Hindlimb muscle (tissue), 1 donor: ENCODE data around the gene CORO7. TPM values are rescaled to one million over a fixed set of nuclear protein-coding genes. Genes with fewer than 3 reads are reported as not detected.
"Not testable (repeated sequence)": the region's sequence is repeated elsewhere in the genome, so short reads cannot be mapped to it uniquely, and the experiment has no call there.

Experiments
- DNase-seq: peaks from one replicate; pipeline ENCODE4 v3.0.0-alpha.2; 2013
- polyA plus RNA-seq: library from polyadenylated mRNA; unstranded; fragments of 120-200 nt; gene quantifications from one replicate; pipeline ENCODE4 v1.2.1, GENCODE V29; 2013; ENCODE audit not compliant: insufficient read length

The CORO7 gene
- polyA plus RNA-seq, 1 donor = 26.1 TPM

- DNase-seq = no peak
Observed at GRCh38 chr16:4352843-4353242, 63.6 kb downstream of the CORO7 start.

- DNase-seq = no peak
Observed at GRCh38 chr16:4351880-4352279, 64.5 kb downstream of the CORO7 start.

- DNase-seq = peak; percentile 95
Observed at GRCh38 chr16:4350787-4351659, 65.4 kb downstream of the CORO7 start, which contains the start of gene PAM16. PAM16 (minus strand) TSS chr16:4351321; CDS start chr16:4351234, 87 bp downstream.

GRCh38 chr16:4350365-4350786 is 66.0 kb downstream of the CORO7 start:
- no peak for DNase-seq

DNA sequence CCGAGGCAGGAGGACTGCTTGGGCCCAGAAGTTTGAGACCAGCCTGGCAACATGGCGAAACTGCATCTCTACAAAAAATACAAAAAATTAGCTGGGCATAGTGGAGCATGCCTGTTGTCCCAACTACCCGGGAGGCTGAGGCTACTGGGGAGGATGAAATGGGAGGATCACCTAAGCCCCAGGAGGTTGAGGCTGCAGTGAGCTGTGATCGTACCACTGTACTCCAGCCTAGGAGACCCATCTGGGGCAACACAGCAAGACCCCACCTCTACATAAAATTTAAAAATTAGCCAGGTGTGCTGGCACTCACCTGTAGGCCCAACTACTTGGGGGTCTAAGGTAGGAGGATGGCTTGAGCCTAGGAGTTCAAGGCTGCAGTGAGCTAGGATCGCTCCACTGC is 67.1 kb downstream of the CORO7 start:
- DNase-seq = no peak

DNA sequence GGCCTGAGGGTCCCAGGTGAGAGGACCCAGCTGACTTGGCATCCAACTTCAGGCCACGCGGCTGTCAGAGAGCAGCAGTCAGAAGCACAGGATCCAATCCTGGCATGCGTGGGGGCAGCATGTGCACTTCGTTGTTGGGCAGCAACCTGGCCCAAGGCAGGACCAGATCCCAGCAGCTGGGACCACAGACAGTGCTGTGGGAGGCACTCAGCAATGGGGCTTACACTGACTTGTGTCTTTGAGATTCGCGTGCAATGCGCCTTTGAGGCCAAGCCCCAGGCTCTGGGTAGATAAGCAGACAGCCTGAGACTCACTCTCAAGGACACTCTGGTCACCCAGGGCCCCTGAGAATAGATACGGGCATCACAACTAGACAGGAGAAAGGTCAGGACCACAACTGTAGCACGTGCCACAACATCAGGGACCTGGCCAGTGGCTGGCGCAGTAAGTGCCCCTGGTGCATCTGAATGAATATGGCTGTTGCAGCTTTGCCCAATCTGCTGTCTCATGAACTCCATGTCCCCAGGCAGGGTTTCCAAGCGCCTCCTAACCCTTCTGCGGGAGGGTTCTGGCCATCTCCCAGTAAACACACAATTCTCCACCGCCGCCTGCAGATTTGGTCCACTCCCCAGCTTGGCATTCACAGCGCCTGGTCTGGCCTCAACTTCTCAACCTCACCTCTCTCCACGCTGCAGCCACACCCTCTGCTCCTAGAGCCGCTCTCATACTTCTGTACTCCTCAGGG is 68.5 kb downstream of the CORO7 start:
- DNase-seq = no peak

DNA sequence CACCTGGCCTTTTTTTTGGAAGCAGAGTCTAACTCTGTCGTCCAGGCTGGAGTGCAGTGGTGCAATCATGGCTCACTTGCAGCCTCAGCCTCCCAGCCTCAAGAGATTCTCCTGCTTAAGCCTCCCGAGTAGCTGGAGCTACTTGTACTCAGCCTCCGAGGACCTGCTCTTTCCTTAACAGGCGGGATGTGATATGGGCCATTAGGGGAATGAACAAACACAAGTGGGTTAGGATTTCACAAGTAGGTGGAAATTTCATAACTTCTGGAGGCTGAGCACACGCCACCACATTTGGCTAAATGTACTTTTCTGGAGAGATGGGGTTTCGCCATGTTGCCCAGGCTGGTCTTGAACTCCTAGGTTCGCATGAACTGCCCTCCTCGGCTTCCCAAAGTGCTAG is 69.4 kb downstream of the CORO7 start:
- DNase-seq = no peak

DNA sequence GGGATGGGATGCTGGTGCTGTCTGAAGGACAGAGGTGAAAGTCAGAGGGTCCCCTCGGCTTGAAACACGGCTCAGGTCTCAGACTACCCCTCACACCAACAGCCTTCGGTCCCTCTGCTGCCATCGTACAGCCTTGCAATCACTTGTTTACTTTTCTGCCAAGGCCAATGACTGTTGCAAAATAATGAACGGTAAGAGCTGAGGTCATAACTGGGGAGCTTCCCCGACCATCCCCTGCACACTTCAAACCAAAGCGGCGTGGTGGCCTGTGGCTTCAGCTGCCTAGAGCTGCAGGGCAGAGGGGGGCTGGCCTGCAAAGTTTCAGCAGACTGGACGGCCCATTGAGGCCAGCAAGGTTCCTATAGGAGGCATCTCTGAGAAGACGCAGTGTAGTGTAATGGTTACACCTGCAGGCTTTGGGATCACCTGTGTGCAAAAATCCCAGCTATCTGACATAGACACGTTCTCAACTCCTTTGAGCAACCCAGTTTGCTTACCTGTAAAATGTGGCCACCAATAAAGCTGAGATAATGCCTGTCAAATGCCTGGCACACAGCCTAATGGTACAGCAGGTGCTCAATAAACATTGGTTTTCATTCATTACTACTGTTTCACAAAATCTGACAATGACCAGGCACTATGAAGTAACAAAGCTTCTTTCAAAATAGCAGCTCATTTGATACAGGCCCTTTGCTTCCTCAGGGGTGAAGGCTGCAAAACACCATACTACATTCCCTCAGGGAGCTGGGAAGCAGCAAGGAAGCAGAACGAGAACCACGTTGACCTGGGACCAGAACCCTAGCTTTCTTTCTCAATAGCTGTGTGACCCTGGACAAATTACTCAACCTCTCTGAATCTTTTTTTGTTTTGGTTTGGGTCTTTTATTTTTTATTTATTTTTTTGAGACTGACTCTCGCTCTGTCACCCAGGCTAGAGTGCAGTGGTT is 70.3 kb downstream of the CORO7 start:
- DNase-seq = no peak

- no peak for DNase-seq
Observed at GRCh38 chr16:4344983-4345835, 71.2 kb downstream of the CORO7 start.

DNA sequence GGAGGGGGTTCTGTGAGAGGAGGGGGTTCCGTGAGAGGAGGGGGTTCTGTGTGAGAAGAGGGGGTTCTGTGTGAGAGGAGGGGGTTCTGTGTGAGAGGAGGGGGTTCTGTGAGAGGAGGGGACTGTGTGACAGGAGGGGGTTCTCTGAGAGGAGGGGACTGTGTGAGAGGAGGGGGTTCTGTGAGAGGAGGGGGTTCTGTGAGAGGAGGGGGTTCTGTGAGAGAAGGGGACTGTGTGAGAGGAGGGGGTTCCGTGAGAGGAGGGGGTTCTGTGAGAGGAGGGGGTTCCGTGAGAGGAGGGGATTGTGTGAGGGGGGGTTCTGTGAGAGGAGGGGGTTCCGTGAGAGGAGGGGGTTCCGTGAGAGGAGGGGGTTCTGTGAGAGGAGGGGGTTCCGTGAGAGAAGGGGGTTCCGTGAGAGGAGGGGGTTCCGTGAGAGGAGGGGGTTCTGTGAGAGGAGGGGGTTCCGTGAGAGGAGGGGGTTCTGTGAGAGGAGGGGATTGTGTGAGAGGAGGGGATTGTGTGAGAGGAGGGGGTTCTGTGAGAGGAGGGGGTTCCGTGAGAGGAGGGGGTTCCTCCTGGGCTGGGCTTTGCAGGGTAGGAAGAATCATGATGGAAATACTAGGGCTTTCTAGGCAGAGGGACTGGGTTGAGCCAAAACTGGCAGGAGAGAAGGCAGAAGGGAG is 72.0 kb downstream of the CORO7 start:
- not testable (repeated sequence) for DNase-seq

DNA sequence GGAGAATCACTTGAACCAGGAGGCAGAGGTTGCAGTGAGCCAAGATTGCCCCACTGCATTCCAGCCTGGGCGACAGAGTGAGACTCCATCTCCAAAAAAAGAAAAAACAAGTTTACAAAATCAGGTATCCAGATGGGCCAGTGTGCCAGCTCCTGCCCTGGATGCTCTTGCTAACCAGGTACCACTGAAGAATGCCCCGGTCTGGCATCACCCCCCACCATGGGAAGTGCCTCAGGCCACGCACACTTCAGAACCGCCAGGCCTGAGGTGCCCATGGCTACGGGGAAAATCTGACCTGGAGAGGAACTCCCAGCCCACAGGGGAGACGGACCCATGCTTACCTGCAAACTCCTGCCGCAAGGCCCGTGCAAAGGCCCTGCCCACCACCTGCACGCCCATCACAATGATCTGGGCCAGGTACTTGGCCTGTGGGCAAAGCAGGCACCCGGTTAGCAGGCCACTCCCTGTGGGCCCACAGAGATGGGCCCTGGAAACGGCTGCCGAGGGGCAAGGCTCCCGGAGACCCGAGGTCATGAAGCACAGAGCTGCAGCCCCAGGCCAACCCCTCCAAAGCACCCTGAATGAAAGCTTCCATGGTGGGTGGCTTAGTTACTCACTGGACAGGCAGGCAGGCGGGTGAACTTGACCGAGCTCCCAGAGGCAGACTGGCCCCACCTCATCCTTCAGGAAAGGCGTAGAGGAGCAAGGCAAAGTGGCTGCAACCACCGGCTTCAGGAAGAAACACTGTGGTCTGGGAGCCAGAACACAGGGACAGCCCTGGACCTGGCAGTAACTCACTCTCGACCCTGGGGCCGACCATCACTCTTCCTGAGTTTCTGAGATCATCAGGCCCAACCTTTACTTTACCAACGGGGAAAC is 73.3 kb downstream of the CORO7 start:
- no peak for DNase-seq

- DNase-seq = no peak
Observed at GRCh38 chr16:4341250-4341649, 75.1 kb downstream of the CORO7 start.

DNA sequence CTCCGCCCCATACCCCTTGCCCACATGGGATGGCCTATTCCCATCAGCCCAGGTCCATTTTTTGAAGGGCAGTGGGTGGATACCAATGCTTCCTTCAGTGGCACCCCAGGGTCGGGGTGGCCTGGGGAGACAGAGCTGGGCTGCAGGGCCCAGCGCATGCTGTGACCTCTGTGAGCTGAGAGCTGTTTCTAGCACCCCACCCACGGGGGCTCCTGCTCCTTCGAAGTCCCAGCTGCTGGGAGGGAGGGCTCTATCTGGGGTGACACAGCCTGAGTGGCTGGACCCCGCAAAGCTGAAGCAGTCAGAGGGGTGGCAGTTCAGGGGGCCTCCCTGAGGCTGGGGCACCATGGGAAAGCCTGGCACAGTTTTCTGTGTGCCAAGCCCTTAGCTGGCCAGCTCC is 76.0 kb downstream of the CORO7 start:
- DNase-seq = no peak

DNA sequence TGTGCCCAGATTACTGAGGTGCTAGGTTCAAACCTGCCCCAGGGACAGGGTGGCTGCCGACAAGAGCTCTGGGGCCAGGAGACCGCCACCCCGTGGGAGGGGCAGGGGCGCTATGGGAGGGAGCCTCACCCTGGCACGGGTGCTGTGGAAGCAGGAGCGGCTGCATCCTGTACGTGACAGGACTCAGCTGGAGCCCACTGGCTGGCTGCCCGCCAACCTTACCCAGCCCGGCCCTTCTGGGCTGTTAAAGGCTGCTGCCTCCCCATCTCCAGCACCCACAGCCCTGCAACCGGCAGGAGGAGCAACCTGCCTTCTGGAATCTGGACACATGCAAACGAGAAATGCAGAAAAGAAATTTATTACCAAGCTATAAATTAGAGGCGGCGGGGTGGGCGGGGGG is 76.5 kb downstream of the CORO7 start:
- DNase-seq = no peak

DNA sequence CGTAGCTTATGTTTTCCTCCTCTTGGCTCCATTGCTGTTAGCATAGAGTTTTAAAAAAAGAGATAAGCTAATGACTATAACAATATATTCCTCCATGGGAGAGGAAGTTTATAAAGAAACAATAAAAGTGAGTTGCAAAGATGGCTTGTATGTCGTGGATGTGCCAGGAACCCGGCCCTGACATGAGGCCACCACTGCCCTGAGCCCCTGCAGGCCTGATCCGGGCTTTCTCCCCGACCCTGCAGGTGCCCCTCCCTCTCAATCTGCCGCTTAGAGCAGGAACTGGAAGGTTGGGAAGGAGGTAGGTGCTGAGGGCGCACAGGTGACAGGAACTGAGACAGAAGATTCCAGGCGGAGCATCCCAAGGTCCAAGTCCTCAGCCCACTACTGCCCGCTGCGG is 76.9 kb downstream of the CORO7 start:
- no peak for DNase-seq

GRCh38 chr16:4338712-4339299 is 77.6 kb downstream of the CORO7 start:
- no peak for DNase-seq

DNA sequence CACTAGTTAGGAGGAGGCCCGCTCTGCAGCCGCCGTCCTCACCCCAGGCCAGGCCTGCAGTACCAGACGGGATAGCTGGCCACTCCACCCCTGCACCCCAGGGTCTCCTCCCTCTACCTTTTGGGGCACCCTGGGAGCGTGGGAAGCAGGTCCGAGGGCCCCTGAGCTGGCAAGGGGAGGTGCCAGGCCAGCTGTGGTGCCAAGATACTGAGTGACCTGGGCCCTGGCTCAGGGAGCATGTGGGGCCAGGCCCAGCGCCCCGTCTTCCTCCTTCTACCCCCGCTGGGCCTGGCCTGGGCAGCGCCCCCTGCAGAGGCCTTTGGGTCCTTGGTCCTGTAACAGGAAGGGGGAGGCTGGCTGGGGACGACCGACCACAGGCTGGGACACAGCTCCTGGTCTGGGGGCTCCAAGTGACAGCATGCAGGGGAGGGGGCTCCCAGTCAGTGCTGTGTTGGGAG is 78.2 kb downstream of the CORO7 start:
- no peak for DNase-seq

DNA sequence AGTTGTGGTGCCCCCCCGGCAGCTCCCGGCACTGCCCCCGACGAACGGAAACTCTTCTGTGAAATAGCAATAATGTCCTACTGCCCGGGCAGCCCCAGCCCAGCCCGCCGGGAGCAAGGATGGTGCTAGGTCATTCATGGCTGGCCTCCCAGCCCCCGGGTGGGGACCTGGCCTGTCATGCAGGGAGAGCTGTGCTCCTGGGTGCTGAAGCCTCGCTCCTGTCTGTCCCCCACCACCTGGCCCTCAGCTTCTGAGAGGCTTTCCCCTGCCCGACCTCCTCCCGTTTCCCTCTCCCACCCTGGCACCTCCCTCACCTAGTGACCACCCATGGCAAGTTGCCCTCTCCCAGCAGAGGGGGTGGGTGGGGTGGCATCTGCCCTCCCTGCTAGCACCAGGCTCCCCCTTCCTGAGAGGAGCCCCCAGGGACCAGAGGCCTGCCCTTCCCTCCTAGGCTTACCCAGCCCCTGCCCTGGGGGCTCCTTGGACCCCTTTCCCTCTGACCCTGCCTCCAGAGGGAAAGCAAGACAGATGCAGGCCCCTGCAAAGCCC is 78.8 kb downstream of the CORO7 start:
- DNase-seq = no peak
